Stimulated activated CD4-positive, alpha-beta T cell treated with anti-CD3 and anti-CD28 coated beads, Interleukin-2, amount 100 ng/mL, for 4 hours (primary cell): ENCODE measurements around the gene MYOM1.
"Not testable (repeated sequence)": the region's sequence is repeated elsewhere in the genome, so short reads cannot be mapped to it uniquely, and the experiment has no call there.

Source experiments
- DNase-seq: peaks from one replicate; pipeline ENCODE4 v3.0.0-alpha.2; 2020; ENCODE audit warnings: low read depth

MYOM1 gene

DNA sequence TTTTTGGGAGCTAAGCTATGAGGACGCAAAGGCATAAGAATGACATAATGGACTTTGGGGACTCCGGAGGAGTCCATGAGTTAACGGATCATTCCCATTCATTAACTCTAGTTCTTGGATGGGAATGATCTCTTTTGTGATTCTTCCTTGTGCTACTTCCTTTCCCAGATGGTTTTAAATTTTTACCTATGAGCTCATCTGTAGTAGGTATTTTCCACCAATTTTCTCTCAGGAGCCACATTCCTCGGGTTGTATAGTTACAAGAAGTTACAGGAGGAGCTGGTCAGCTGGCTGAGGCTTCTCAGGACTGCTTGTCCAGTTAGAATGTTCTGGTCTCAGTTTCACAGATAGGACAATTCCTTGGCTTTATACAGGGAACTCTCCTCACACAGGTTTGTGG is 164.0 kb downstream of the MYOM1 start:
- DNase-seq = no peak

DNA sequence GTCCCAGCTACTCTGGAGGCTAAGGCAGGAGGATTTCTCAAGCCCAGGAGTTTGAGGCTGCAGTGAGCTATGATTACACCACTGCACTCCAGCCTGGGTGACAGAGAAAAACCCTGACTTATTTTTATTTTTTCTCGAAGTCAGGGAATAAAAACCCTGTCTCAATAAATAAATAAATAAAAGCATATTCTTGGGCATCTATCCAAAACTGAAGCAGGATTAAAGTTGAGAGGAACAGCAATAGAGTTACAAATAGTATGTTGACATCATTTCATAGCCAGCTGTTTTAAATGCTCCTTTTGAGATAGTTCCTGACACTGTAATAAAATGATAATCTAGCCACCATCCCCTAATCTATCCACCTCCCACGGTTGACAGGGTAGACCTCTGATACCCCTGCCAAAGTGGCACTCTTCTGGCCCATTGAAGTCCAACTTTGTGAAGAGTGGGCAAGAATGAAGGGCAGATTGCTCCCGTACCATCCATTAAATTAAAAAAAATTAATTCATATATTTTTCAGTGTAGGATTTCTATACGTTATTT is 164.5 kb downstream of the MYOM1 start:
- no peak for DNase-seq

DNA sequence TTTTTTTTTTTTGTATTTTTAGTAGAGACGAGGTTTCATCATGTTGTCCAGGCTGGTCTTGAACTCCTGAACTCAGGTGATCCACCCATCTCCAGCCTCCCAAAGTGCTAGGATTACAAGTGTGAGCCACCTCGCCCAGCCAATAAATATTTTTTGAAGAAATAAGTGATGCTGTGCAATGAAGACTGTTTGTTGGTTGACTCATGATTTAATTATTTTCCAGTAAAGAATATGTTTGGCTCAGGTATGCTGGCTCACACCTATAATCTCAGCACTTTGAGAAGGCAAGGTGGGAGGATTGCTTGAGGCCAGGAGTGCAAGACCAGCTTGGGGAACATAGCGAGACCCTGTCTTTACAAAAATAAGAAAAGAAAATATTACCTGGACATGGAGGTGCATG is 165.0 kb downstream of the MYOM1 start:
- DNase-seq = no peak

DNA sequence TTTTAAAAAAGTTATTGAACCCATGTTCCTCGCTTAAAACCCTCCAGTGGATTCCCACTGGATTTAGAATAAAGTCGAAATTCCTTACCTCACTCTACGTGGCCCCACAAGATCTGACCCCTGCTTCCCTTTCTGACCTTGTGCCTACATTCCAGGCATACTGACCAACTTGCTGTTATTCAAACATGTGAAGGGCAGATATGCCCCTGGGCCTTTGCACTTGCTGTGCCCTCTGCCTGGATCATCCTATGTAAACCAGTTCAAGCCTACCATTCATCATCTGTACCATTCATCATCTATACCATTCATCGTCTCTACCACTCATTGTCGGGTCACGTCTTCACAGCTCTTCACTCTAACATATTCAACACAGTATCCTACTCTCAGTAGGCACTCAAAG is 165.6 kb downstream of the MYOM1 start:
- DNase-seq = no peak

DNA sequence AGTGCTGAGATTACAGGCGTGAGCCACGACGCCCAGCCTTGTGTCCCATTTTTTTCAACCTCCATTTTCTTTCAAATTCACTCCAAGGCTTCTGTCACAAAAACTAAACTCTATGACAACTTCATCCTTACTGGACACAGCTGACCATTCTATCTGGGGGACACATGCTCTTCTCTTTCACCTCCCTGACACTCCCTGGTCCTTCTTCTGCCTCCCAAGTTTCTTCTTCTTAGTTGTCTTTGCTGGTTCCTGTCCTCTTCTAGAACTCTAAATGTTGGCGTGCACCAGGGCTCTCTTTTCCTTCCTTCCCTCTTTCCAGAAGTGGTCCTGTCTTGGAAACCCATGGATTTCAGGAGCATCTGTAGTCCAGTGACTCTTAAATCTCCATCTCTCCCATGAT is 166.7 kb downstream of the MYOM1 start:
- DNase-seq = no peak

DNA sequence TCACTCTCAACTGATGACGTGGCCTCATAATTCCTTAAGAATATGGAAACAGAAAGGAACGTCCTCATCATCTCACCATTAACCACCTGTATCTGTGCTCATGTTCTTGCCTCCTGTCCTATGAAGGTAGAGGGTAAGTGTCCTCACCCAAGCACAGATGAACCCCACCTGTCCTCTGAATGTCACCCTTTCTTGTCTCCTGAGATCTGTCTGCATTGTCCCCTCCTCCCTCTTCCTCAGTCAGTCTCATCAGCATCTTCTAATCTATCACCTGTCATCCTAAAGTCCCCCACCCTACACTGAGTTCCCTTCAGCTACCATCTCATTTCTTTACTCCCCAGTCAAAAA is 167.4 kb downstream of the MYOM1 start:
- DNase-seq = no peak

DNA sequence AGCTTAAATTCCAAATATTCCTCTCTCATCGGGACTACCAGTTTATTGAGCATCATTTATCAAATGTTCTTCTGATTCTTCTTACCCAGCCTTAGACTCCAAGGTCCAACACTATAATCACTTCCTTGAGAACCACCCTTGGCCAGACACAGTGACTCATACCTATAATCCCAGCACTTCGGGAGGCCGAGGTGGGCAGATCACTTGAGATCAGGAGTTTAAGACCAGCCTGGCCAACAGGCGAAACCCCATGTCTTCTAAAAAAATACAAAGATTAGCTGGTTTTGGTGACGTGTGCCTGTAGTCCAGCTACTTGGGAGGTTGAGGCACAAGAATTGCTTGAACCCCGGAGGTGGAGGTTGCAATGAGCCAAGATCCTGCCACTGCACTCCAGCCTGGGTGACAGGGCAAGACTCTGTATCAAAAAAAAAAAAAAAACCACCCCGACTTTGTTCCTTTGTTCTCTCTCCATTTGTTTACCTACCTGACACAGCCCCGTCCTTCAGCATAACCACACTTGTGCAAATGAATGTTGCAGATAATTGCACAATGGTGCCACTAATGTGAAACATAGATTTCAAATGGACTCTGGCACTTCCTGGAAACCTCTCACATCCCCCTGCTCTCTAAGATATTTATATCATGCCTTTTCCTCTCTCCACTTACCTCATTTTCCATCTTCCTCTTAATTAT is 167.9 kb downstream of the MYOM1 start:
- DNase-seq = no peak

DNA sequence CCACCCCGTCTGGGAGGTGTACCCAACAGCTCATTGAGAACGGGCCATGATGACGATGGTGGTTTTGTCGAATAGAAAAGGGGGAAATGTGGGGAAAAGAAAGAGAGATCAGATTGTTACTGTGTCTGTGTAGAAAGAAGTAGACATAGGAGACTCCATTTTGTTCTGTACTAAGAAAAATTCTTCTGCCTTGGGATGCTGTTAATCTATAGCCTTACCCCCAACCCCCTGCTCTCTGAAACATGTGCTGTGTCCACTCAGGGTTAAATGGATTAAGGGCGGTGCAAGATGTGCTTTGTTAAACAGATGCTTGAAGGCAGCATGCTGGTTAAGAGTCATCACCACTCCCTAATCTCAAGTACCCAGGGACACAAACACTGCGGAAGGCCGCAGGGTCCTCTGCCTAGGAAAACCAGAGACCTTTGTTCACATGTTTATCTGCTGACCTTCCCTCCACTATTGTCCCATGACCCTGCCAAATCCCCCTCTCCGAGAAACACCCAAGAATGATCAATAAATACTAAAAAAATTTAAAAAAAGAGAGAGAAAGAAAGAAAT is 169.8 kb downstream of the MYOM1 start:
- DNase-seq = not testable (repeated sequence)

DNA sequence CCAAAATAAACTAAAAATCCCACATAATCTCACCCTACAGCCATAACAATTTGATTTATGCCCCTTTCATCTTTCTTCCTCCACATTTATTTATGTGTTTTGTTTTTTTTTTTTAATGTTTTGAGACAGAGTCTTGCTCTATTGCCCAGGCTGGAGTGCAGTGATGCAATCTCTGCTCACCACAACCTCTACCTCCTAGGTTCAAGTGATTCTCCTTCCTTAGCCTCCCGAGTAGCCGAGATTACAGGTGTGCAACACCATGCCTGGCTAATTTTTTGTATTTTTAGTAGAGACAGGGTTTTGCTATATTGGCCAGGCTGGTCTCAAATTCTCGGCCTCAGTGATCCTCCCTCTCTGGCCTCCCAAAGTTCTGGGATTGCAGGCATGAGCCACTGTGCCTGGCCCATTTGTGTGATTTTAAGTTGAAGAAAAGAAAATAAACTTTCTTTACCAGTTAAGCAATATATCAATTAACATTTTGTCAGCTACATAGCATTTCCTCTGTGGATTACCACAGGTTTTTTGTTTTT is 170.9 kb downstream of the MYOM1 start:
- DNase-seq = no peak

DNA sequence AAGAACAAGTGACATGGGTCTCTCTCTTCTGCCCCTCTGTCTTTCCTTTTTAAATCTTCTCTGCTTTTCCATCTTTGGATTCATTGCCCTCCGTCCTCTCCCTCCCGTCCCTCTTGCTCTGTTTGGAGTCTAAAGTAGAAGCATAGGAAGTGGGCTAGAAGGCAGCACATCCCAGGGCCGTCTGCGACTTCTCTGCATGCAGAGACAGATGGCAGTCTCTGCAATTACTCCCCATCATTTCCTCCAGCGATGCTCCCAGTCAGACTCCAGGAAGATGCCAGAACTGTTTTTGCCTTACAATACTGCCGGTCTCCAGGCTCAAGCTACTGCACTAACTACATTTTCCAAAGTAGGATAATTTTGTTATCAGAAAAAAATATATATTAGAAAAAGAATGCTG is 171.6 kb downstream of the MYOM1 start:
- DNase-seq = no peak

DNA sequence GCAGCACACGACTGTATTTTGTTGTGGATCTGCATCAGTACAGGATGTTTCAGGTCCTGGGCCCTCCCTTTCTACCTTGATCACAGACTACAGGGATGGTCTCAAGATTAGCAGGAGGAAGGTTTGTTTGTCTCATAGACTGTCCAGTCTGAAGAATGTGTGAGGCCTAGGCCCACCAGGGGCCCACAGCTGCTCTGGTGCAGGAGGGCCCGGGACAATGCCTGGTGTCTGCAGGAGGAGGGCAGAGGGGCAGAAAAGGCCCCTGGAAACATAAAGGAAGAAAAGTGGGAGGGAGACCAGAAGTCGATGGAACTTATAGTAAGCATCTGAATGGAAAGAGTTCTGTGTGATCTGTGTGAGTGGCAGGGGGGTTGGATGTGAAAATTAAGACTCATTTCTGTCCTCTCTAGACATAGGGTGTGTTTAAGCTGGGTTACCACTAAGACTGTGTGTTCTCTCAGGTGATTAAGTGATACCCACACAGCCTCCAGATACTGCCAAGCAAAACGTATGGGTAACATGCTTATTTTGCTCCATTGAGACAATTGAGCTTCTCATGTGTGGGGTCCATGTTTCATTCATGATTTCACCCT is 173.5 kb downstream of the MYOM1 start:
- DNase-seq = no peak

DNA sequence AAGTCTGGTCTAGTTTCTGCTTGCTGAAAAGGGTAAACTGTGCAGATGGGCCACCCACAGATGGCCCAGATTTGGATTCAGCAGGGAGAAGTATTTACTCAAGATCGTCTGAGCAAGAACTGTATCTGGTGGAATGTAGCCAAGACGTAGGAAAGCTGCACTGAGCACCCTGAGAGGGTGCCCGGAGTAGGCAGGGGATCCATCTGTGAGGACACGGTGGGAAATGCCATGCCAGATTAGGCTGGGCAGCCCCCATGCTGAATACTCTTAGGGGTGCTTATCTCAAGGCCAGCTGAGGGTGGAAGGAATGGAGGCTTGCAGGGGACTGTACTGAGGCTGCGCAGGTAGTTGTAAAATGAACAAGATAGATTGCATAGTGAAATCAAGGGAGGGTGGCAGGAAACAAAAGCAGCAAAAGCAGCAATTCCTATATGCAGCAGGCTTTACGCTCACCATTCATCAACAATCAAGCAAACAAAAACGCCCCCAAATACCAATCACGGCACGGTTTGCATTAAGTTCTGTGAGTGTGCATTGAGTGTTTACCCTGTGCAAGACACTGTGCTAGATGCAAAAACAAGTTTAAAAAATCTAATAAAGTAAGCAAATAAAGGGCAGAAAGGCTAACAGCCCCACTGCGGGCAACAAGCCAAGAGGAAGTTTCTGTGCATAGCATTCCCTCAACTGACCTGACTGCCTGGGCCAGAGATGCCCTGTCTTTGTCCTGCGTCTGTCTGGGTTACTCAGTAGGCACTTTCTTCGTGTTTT is 174.7 kb downstream of the MYOM1 start:
- DNase-seq = no peak

DNA sequence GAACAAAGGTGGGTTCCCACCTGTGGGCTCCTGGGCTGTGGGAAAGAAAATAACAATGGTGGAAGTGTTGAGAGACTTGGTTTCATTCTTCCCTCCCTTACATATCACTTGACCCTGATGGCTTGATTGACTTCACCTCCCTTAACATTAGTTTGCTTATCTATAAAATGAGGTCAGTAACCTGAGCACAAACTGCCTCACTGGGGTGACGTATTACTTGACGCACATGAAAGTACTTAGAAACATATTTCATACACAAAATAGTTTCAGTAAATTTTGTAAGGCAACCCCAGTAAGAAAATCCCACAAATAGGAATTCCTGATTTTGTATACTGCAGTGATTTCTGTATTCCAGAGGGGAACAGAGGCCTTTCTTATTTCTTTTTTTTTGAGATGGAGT is 177.4 kb downstream of the MYOM1 start:
- DNase-seq = no peak

DNA sequence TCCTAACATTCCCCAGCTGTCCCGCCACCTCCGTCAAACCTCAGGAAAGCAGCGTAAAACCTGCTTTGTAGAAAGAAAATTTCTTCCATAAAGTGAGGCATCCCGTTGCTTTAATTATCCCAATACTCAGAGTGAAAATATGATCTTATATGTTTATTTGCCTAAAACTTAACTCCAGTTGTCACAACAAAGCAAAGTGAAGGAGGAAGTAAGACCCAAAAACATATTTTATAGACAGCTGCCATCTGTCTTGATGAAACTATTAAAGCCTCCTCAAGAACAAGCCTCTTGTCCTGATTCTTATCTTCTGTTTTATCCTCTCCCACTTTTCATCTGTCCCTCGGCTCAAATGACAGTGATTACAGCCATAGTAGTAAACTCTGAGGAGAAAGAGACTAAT is 177.9 kb downstream of the MYOM1 start:
- no peak for DNase-seq

DNA sequence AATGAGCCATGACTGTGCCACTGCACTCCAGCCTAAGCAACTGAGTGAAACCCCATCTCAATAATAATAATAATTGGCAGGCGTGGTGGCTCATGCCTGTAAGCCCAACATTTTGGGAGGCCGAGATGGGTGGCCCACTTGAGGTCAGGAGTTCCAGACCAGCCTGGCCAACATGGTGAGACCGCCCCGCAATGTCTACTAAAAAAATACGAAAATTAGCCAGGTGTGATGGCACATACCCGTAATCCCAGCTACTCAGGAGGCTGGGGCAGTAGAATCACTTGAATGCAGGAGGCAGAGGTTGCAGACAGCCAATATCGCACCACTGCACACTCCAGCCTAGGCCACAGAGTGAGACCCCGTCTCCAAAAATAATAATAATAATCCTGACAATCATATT is 178.9 kb downstream of the MYOM1 start:
- no peak for DNase-seq

DNA sequence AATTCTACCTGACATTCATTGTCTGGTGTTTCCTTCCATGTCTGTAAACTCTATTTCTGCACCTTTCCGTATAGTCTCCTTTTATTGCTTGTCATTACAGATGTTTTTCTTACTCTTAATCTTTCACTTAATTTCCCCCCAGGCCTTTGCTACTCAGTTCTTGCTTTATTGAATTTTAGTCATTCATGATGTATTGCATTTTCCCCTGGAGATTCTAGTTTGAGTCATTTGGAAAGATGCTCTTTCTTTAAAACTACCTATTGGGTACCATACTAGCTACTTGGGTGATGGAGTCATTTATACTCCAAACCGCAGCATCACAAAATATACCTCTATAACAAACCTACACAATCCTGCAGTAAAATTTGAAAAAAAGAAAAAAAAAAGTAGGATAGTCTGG is 179.6 kb downstream of the MYOM1 start:
- DNase-seq = no peak

DNA sequence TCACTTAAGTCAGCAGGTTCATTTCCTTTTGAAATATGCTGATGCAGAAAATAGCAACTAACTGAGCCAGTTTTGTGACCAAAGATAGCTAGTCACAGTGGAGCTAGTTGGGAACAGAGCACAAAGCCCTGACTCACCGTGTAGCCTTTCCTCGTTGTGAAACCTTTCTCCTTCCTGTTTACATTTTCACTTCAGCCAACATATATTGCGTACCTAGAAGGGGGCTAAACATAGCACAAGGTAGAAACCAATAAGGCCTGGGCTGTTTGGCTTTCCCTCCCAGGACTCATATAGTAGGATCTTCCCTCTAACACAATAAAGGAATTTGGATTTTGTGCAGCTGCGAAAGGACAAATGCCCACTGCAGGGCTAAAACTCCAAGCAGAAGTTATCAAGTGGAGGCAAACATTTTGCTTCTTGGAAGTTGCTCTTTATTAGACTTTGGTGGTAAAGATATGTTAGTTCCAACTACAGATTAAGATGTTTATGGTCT is 182.3 kb downstream of the MYOM1 start:
- DNase-seq = no peak

DNA sequence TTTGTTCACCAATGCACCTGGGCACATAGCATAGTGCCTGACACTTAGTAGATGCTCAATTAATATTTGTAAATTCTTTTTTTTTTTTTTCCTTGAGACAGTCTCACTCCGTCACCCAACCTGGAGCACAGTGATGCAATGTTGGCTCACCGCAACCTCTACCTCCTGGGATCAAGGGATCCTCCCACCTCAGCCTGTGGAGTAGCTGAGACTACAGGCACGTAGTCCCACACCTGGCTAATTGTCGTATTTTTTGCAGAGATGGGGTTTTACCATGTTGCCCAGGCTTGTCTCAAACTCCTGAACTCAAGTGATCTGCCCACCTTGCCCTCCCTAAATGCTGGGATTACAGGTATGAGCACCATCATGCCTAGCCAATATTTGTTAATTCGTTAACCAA is 183.7 kb downstream of the MYOM1 start:
- no peak for DNase-seq

DNA sequence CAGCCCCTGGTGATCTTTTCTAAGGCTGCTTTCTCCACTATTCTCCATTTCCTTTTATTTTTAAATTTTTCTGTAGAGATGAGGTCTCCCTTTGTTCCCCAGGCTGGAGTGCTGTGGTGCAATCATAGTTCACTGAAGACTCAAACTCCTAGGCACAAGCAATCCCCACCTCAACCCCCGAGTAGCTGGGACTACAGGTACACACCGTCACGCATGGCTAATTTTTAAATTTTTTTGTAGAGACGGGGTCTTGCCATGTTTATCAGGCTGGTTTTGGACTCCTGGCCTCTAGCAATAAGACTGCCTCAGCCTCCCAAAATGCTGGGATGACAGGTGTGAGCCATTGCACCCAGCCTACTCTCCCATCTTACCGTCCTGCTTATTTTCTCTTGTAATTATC is 184.1 kb downstream of the MYOM1 start:
- no peak for DNase-seq

DNA sequence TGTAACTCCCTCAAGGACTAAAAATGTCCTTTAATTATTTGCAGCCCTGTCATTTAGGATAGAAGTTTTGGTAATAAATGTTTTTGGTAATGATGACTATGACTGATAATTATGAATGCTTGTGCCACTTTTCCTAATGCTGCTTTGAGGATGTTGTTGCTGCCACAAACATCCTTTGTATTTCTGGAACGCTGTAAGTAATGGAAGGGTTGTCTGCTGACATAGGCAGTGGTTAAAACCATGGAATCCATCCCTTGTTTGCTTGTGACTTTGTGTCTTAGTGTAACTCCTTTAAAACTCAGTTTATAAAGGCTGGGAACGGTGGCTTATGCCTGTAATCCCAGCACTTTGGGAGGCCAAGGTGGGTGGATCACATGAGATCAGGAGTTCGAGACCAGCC is 187.0 kb downstream of the MYOM1 start:
- no peak for DNase-seq

DNA sequence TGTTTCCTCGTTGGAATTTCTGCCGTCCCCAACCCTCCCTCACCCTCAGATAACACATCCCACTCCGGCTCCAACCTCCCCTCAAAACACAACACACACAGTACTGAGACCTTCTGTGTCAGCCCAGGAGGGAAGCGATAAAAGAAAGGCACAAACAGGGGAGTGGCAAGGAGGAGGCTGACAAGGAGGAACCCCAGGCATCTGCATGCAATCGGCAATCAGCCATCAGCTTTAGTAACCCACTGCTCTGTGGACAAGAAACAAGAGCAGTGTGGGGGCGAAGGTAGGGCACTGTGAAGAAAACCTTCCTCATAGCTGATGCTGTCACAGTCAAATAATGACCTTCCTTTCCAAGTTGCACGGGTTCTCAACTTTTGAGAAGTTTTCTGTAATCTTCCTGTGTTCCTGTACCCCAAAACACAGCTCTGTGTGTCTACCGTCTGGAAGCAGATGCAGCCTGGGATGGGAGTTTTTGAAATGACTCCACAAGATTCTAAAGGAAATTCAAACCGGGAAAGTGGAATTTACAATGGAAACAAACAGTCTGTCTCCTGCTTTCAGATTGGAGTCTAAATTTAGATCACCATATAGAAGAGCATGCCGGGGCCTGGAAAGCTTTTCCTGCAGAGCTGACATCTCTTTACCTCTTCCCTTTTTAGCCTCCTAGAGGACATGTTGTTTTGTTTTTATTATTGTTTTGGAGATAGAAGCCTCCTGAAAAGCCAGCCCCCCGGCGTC is 190.4 kb downstream of the MYOM1 start:
- no peak for DNase-seq

DNA sequence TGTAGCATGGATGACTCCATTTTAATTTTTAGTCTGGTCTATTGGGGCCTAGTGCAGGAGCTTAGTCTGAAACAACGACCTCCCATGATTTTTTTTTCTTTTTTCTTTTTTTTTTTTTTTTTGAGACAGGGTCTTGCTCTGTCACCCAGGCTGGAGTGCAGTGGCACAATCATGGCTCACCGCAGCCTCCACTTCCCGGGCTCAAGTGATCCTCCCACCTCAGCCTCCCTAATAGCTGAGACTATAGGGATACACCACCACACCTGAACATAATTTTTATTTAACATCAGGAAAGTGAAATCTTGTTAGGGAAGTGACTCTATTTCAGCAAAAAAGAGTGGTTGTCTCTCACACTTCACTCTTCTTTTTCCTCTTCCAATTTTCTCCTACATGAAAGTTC is 191.7 kb downstream of the MYOM1 start:
- not testable (repeated sequence) for DNase-seq
